Liver (tissue), 3 donors: ENCODE measurements around the gene ADGRF3.

Experiments
- ATF3 ChIP-seq: IDR thresholded peaks from 2 replicates; pipeline ENCODE4 v1.6.1; 2016; ENCODE audit warnings: antibody characterized with exemption
- EGR1 ChIP-seq, 2 donors: IDR thresholded peaks; 2 replicates each; pipeline ENCODE4 v1.6.1; 2016 to 2018; ENCODE audit warnings: antibody characterized with exemption in 2 of 2, low read depth in 2 of 2
- FOXA1 ChIP-seq: IDR thresholded peaks from 2 replicates; pipeline ENCODE4 v1.6.1; 2016; ENCODE audit warnings: antibody characterized with exemption
- RAD21 ChIP-seq, 2 donors: IDR thresholded peaks; 2 replicates each; pipeline ENCODE4 v1.6.1; 2016; ENCODE audit warnings: antibody characterized with exemption in 2 of 2, mild to moderate bottlenecking in 2 of 2
- REST ChIP-seq: IDR thresholded peaks from 2 replicates; pipeline ENCODE4 v1.6.1; 2016; ENCODE audit warnings: antibody characterized with exemption, mild to moderate bottlenecking
- RXRA ChIP-seq, 2 donors: IDR thresholded peaks; 2 replicates each; pipeline ENCODE4 v1.6.1; 2017 to 2018; ENCODE audit warnings: antibody characterized with exemption in 2 of 2, mild to moderate bottlenecking in 1 of 2
- TAF1 ChIP-seq: conservative IDR thresholded peaks from 2 replicates; pipeline ENCODE4 v1.6.1; 2016; ENCODE audit warnings: antibody characterized with exemption, mild to moderate bottlenecking
- TF ChIP-seq, protein P1 (sequence below): fragments of 150-350 bp; IDR thresholded peaks from 2 replicates; pipeline ENCODE4 v1.5.1; 2017; ENCODE audit warnings: improper control_type of control experiment, low read depth, low read length; ENCODE audit not compliant: missing input control
- TF ChIP-seq, protein P2 (sequence below): IDR thresholded peaks from 2 replicates; pipeline ENCODE4 v1.6.1; 2016; ENCODE audit warnings: antibody characterized with exemption
- donor health status: healthy.
- donor health status: healthy.

GRCh38 chr2:26284132-26284531, 62.5 kb downstream of the ADGRF3 start:
- TF ChIP-seq TAF1 (no peak), ATF3 (no peak), RAD21 (IDR thresholded peaks at IDR 0.05) (no peak), REST (no peak), FOXA1 (no peak), RXRA (IDR thresholded peaks at IDR 0.05) (no peak), EGR1 (IDR thresholded peaks at IDR 0.05; ENCODE audit: low read depth in 2 of 2) (no peak)
- TF ChIP-seq, protein P1, sequence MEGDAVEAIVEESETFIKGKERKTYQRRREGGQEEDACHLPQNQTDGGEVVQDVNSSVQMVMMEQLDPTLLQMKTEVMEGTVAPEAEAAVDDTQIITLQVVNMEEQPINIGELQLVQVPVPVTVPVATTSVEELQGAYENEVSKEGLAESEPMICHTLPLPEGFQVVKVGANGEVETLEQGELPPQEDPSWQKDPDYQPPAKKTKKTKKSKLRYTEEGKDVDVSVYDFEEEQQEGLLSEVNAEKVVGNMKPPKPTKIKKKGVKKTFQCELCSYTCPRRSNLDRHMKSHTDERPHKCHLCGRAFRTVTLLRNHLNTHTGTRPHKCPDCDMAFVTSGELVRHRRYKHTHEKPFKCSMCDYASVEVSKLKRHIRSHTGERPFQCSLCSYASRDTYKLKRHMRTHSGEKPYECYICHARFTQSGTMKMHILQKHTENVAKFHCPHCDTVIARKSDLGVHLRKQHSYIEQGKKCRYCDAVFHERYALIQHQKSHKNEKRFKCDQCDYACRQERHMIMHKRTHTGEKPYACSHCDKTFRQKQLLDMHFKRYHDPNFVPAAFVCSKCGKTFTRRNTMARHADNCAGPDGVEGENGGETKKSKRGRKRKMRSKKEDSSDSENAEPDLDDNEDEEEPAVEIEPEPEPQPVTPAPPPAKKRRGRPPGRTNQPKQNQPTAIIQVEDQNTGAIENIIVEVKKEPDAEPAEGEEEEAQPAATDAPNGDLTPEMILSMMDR, result no peak
- TF ChIP-seq, protein P2, sequence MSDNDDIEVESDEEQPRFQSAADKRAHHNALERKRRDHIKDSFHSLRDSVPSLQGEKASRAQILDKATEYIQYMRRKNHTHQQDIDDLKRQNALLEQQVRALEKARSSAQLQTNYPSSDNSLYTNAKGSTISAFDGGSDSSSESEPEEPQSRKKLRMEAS, result no peak
